ENCODE measurements around the gene TLE1. TPM values are rescaled to one million over a fixed set of nuclear protein-coding genes. Genes with fewer than 3 reads are reported as not detected.

Gene TLE1
- total RNA-seq, 1 experiment from 2014 or later: 79.3 TPM

GRCh38 chr9:81684635-81685034 is 4.7 kb downstream of the TLE1 start:
- H3K27ac Mint-ChIP-seq: no peak overlapping the region
- no peak overlapping the region for H2BK120ac ChIP-seq (ENCODE audit: low read depth, low read length, poor library complexity, severe bottlenecking)
- H3K27me3 ChIP-seq (ENCODE audit: insufficient read depth, low read length): no peaks in the 10 kb centered on the region
- H3K56ac ChIP-seq (ENCODE audit: insufficient read length, low read depth, low read length): no peak overlapping the region
- H3K23ac ChIP-seq (ENCODE audit: insufficient read length, low read depth, low read length): no peak overlapping the region
- no peak overlapping the region for H2BK5ac ChIP-seq (ENCODE audit: insufficient read length, low read length)
- H2BK12ac ChIP-seq (ENCODE audit: insufficient read length, low read depth, low read length): no peak overlapping the region
- no peaks in the 10 kb centered on the region for H3K4me1 ChIP-seq (ENCODE audit: insufficient read depth, low read length)
- no peak overlapping the region for H2BK20ac ChIP-seq (ENCODE audit: low read depth, low read length, poor library complexity, severe bottlenecking)
- H3K4ac ChIP-seq (ENCODE audit: low read depth, low read length): no peak overlapping the region
- H3K9ac ChIP-seq (ENCODE audit: extremely low read depth, insufficient read length, low read length): no peak overlapping the region
- H3K27ac ChIP-seq (ENCODE audit: insufficient read length, low read depth, low read length): no peak overlapping the region
- H2AK5ac ChIP-seq (ENCODE audit: insufficient read length, low read length): no peak overlapping the region
- H3K79me1 ChIP-seq (ENCODE audit: insufficient read depth, low read depth, low read length, poor library complexity, severe bottlenecking): peaks cover 5% of the 10 kb centered on the region
- H4K5ac ChIP-seq (ENCODE audit: insufficient read length, low read depth, low read length): no peak overlapping the region
- peaks cover 12 to 19% (median 15%) of the 10 kb centered on the region in 3 experiments for H3K36me3 Mint-ChIP-seq (ENCODE audit: insufficient read depth in 1 of 3, low read depth in 3 of 3)
- H4K91ac ChIP-seq (ENCODE audit: insufficient read length, low read depth, low read length): no peak overlapping the region
- peaks cover 0 to 2% of the 10 kb centered on the region in 2 experiments; a peak in 2 of 5 replicates for H3K9me3 Mint-ChIP-seq
- H2BK15ac ChIP-seq (ENCODE audit: low read depth, low read length): no peak overlapping the region
- no peak overlapping the region for H3T11ph ChIP-seq (ENCODE audit: low read length)
- H3K4me3 Mint-ChIP-seq: no peak overlapping the region
- peaks cover 3% of the 10 kb centered on the region for H3K23me2 ChIP-seq (ENCODE audit: insufficient read length, low read depth, low read length, poor library complexity, severe bottlenecking)
- peaks cover 16 to 24% of the 10 kb centered on the region in 2 experiments for H3K4me1 Mint-ChIP-seq
- no peak for TF ChIP-seq CTCF (conservative IDR thresholded peaks at IDR 0.05)
- no peak overlapping the region for H3K18ac ChIP-seq (ENCODE audit: insufficient read length, low read depth, low read length)
- no CpG with 5 or more reads among the region's 4 CpGs for WGBS (ENCODE audit: extremely low coverage, insufficient read length, low lambda C conversion rate)
- peaks cover 2% of the 10 kb centered on the region; the same call in 1 of the 2 replicates for H3K27me3 Mint-ChIP-seq (ENCODE audit: low read depth)
- H3K9me3 ChIP-seq (ENCODE audit: control insufficient read depth, low read depth, low read length): no peaks in the 10 kb centered on the region
- H4K20me1 ChIP-seq (ENCODE audit: control insufficient read depth, insufficient read depth, insufficient read length): no peaks in the 10 kb centered on the region
- no peak overlapping the region for H4K8ac ChIP-seq (replicated peaks; ENCODE audit: insufficient read length, low read depth, low read length)
- no peak overlapping the region for H3K4me2 ChIP-seq (ENCODE audit: insufficient read depth, insufficient read length, low read length)
- H2AFZ ChIP-seq (ENCODE audit: low read length): no peak overlapping the region
- peaks cover 70% of the 10 kb centered on the region for H3K79me2 ChIP-seq (ENCODE audit: insufficient read depth, low read length)
- no peak overlapping the region for H3K14ac ChIP-seq (ENCODE audit: insufficient read depth, low read length)
- DNase-seq: no peak
